ENCODE data around the gene IGDCC3.

DNA sequence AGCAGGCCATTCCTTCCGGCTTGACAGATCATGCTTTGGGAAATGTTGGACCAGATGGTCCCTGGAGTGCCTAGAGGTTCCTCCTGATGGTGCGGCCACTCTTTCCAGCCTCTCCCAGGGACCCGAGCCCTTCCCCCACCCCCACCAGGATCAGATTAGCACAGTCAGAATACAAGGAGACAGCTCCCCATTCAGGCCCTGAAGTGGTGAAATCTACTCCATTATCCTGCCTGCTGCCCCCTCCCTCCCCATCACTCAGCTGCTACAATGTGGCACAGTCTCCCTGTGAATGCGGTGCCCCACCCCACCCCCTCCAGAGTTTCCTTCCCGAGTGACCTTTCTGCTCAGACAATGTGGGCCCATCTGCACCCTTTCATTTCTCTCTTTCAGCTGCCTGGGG is 43.9 kb downstream of the IGDCC3 start:
- TF ChIP-seq CTCF (IDR thresholded peaks at IDR 0.05) = no peak
- TF ChIP-seq POLR2A (IDR thresholded peaks at IDR 0.05) = no peak

Data from body of pancreas (tissue), 4 donors.